ENCODE results near the gene TMEM234. TPM values are rescaled to one million over a fixed set of nuclear protein-coding genes. Genes with fewer than 3 reads are reported as not detected.

TMEM234 gene
- total and polyA plus RNA-seq, 2 of the 13 experiments (the other 11 are each of a cell fraction or from before 2014, with no cell fraction given), result 6.1 to 9.0 TPM

GRCh38 chr1:32241001-32241763 lies 19.0 kb upstream of the TMEM234 start (continued):
- TF ChIP-seq DNMT1 (CRISPR knock-in tag; IDR thresholded peaks at IDR 0.05) (no peak), CEBPG (CRISPR knock-in tag; IDR thresholded peaks at IDR 0.05) (no peak), ZFY (CRISPR knock-in tag; IDR thresholded peaks at IDR 0.05) (peak; percentile 54; the same call in 1 of the 2 replicates), KLF16 (CRISPR knock-in tag; IDR thresholded peaks at IDR 0.05) (0 out of 4 replicates have a peak, but pooled peaks of 1 of the 2 experiments have one; percentile 40), PAXIP1 (CRISPR knock-in tag; conservative IDR thresholded peaks at IDR 0.05) (no peak; the same call in 1 of the 2 replicates), TAF15 (IDR thresholded peaks at IDR 0.05; ENCODE audit: low read depth, low read length, poor library complexity, severe bottlenecking) (no peak), SMAD3 (CRISPR knock-in tag; IDR thresholded peaks at IDR 0.05) (no peak), PRMT3 (CRISPR knock-in tag; IDR thresholded peaks at IDR 0.05; ENCODE audit: borderline replicate concordance, low read depth) (no peak), HINFP (CRISPR knock-in tag; IDR thresholded peaks at IDR 0.05; ENCODE audit: low read depth) (no peak), KMT2B (CRISPR knock-in tag; IDR thresholded peaks at IDR 0.05) (peak; percentile 50; the same call in 1 of the 2 replicates), ZMAT3 (CRISPR knock-in tag; conservative IDR thresholded peaks at IDR 0.05) (0 out of 2 replicates have a peak, but pooled peaks have one; percentile 67), MXD4 (CRISPR knock-in tag; IDR thresholded peaks at IDR 0.05) (0 out of 2 replicates have a peak, but pooled peaks have one; percentile 57), NFRKB (IDR thresholded peaks at IDR 0.05) (no peak), ZNF775 (CRISPR knock-in tag; IDR thresholded peaks at IDR 0.05; ENCODE audit: borderline replicate concordance) (peak; percentile 73; the same call in 1 of the 2 replicates), KLF6 (CRISPR knock-in tag; IDR thresholded peaks at IDR 0.05) (peak; percentile 68; the same call in 1 of the 2 replicates), MEIS1 (CRISPR knock-in tag; IDR thresholded peaks at IDR 0.05; ENCODE audit: borderline replicate concordance) (peak; percentile 68; the same call in 1 of the 2 replicates), HDAC1 (CRISPR knock-in tag; IDR thresholded peaks at IDR 0.05) (no peak; the same call in 1 of the 2 replicates), ZBTB14 (CRISPR knock-in tag; IDR thresholded peaks at IDR 0.05) (no peak), ZNF224 (CRISPR knock-in tag; IDR thresholded peaks at IDR 0.05) (no peak)
